Calu3 (cell line): Measurements from ENCODE around the gene ABCB8. TPM values are rescaled to one million over a fixed set of nuclear protein-coding genes. Genes with fewer than 3 reads are reported as not detected.

ENCODE experiments used
- BruUV-seq: library from RNA; stranded (reverse); fragments of 400-500 nt; replicated peaks from 2 replicates; lab custom pipeline; 2021; lab: Mats Ljungman, UMichigan
- CTCF ChIA-PET: fragments of 300-600 bp; sonication (Branson Sonifier 250); formaldehyde crosslinking; loops from one replicate; lab custom pipeline; 2022; ENCODE audit warnings: antibody characterized with exemption; lab: Charles Lee
- DNase-seq: peaks from one replicate; pipeline ENCODE4 v3.0.0; 2022
- H3K27ac Mint-ChIP-seq: one replicate; pipeline ENCODE4 v1.8.0; 2022; ENCODE audit warnings: mixed read lengths; ENCODE audit not compliant: unreplicated experiment
- H3K27me3 Mint-ChIP-seq: one replicate; pipeline ENCODE4 v1.8.0; 2022; ENCODE audit warnings: mixed read lengths; ENCODE audit not compliant: unreplicated experiment
- H3K36me3 Mint-ChIP-seq: one replicate; pipeline ENCODE4 v1.8.0; 2022; ENCODE audit warnings: mild to moderate bottlenecking, moderate library complexity, mixed read lengths; ENCODE audit not compliant: insufficient read depth, unreplicated experiment
- H3K4me1 Mint-ChIP-seq: one replicate; pipeline ENCODE4 v1.8.0; 2022; ENCODE audit warnings: mild to moderate bottlenecking, low read depth, mixed read lengths; ENCODE audit not compliant: unreplicated experiment
- H3K4me3 Mint-ChIP-seq: one replicate; pipeline ENCODE4 v1.8.0; 2022; ENCODE audit warnings: mild to moderate bottlenecking, low read depth, moderate library complexity, mixed read lengths; ENCODE audit not compliant: unreplicated experiment
- H3K9me3 Mint-ChIP-seq: one replicate; pipeline ENCODE4 v1.8.0; 2022; ENCODE audit warnings: low read depth, mixed read lengths; ENCODE audit not compliant: unreplicated experiment
- CTCF ChIP-seq: fragments of 200-600 bp; IDR thresholded peaks from one replicate; pipeline ENCODE4 v1.8.0; 2022; ENCODE audit warnings: antibody characterized with exemption; ENCODE audit not compliant: unreplicated experiment
- intact Hi-C: fragments of 100-400 bp; cut with micrococcal nuclease; formaldehyde crosslinking; loops from one replicate; pipeline ENCODE4 v1.10.0; 2022; ENCODE audit not compliant: unreplicated experiment
- total RNA-seq: library from RNA; stranded (reverse); gene quantifications from 2 replicates; pipeline ENCODE4 v1.2.3, GENCODE V29; 2022

Gene ABCB8
- total RNA-seq, 1 experiment from 2014 or later: 40.2 TPM

- no peak overlapping the region for H3K27ac Mint-ChIP-seq
- intact Hi-C loops: no loop called here
- BruUV-seq: no TSS peak
These were observed 31.7 kb upstream of the ABCB8 start for GRCh38 chr7:150996376-150997074.

GRCh38 chr7:150997075-150997511 is 31.2 kb upstream of the ABCB8 start:
- no TSS peak for BruUV-seq
- H3K36me3 Mint-ChIP-seq: no peaks in the 10 kb centered on the region
- no peak overlapping the region for H3K27ac Mint-ChIP-seq
- CTCF ChIA-PET: no interaction called here
- intact Hi-C loops: no loop called here
- DNase-seq: no peak
- no peak overlapping the region for H3K4me3 Mint-ChIP-seq
- TF ChIP-seq CTCF: no peak
- peaks cover 8% of the 10 kb centered on the region for H3K4me1 Mint-ChIP-seq
- peaks cover 2% of the 10 kb centered on the region for H3K9me3 Mint-ChIP-seq
- peaks cover 24% of the 10 kb centered on the region for H3K27me3 Mint-ChIP-seq

More at GRCh38 chr7:150996376-150997074, 31.7 kb upstream of the ABCB8 start:
- Mint-ChIP-seq H3K9me3 (peaks cover 2% of the 10 kb centered on the region), H3K4me3 (no peak overlapping the region), H3K4me1 (peaks cover 8% of the 10 kb centered on the region), H3K36me3 (no peaks in the 10 kb centered on the region), H3K27me3 (peaks cover 24% of the 10 kb centered on the region)
- CTCF ChIA-PET: interaction anchor here (0.6 kb wide), 1 partner anchor 52 kb away, joined by 5 read pairs; the partner anchor contains the start of gene ASIC3
- no peak for DNase-seq
- TF ChIP-seq CTCF: no peak

- CTCF ChIA-PET: no interaction called here
- Mint-ChIP-seq H3K9me3 (no peaks in the 10 kb centered on the region), H3K36me3 (no peaks in the 10 kb centered on the region), H3K4me1 (peaks cover 2% of the 10 kb centered on the region), H3K27me3 (peaks cover 24% of the 10 kb centered on the region), H3K27ac (no peak overlapping the region), H3K4me3 (no peak overlapping the region)
- TF ChIP-seq CTCF: no peak
- intact Hi-C loops: no loop called here
- DNase-seq: no peak
- BruUV-seq: no TSS peak
These were observed 30.4 kb upstream of the ABCB8 start for GRCh38 chr7:150997817-150998216.

- no peaks in the 10 kb centered on the region for H3K36me3 Mint-ChIP-seq
- no peak for DNase-seq
- TF ChIP-seq CTCF: no peak
- no TSS peak for BruUV-seq
- H3K27ac Mint-ChIP-seq: no peak overlapping the region
- peaks cover 3% of the 10 kb centered on the region for H3K4me1 Mint-ChIP-seq
- no peaks in the 10 kb centered on the region for H3K9me3 Mint-ChIP-seq
- no peak overlapping the region for H3K4me3 Mint-ChIP-seq
- intact Hi-C loops: no loop called here
- peaks cover 24% of the 10 kb centered on the region for H3K27me3 Mint-ChIP-seq
- CTCF ChIA-PET: no interaction called here
These were observed 29.9 kb upstream of the ABCB8 start for GRCh38 chr7:150998341-150998740.
